HepG2 (cell line): ENCODE measurements around the gene DRC7. TPM values are rescaled to one million over a fixed set of nuclear protein-coding genes. Genes with fewer than 3 reads are reported as not detected.

Source experiments
- ESRRA ChIP-seq: sonication (generic); formaldehyde crosslinking; IDR thresholded peaks from 2 replicates; pipeline ENCODE4 v1.5.1; 2020; ENCODE audit warnings: mild to moderate bottlenecking, low read depth, missing genetic modification reagents
- HHEX ChIP-seq: IDR thresholded peaks from 2 replicates; pipeline ENCODE4 v1.6.1; 2016; ENCODE audit warnings: control low read depth
- HOXD1 ChIP-seq: sonication (generic); formaldehyde crosslinking; IDR thresholded peaks from 2 replicates; pipeline ENCODE4 v1.5.0; 2020; ENCODE audit warnings: missing genetic modification reagents
- KLF9 ChIP-seq: IDR thresholded peaks from 2 replicates; pipeline ENCODE4 v1.6.1; 2016; ENCODE audit warnings: low read depth
- MAFF ChIP-seq: IDR thresholded peaks from 2 replicates; pipeline ENCODE4 v1.6.1; 2011; ENCODE audit warnings: low read depth, low read length, improper control_type of control experiment
- MBD4 ChIP-seq: IDR thresholded peaks from 2 replicates; pipeline ENCODE4 v1.6.1; 2012; ENCODE audit warnings: low read length, inconsistent platforms, borderline replicate concordance
- ZNF235 ChIP-seq: sonication (generic); formaldehyde crosslinking; IDR thresholded peaks from 2 replicates; pipeline ENCODE4 v1.8.1; 2023; ENCODE audit warnings: mild to moderate bottlenecking, missing genetic modification reagents, borderline replicate concordance
- ZNF354B ChIP-seq: sonication (generic); formaldehyde crosslinking; IDR thresholded peaks from 2 replicates; pipeline ENCODE4 v1.8.0; 2022; ENCODE audit warnings: mild to moderate bottlenecking, missing genetic modification reagents
- ZNF660 ChIP-seq: sonication (generic); formaldehyde crosslinking; IDR thresholded peaks from 2 replicates; pipeline ENCODE4 v1.5.1; 2020; ENCODE audit warnings: mild to moderate bottlenecking, low read depth, missing genetic modification reagents, borderline replicate concordance
- ZNF816 ChIP-seq: sonication (generic); formaldehyde crosslinking; IDR thresholded peaks from 2 replicates; pipeline ENCODE4 v1.8.0; 2022; ENCODE audit warnings: missing genetic modification reagents, mild to moderate bottlenecking, borderline replicate concordance
- polyA plus RNA-seq, 8 experiments: library from polyadenylated mRNA; depleted of rRNA in 3 of 8; stranded (reverse) in 7 of 8; unstranded in 1 of 8; fragments of >200 nt; fragmentation: Illumina TruSeq in 4 of 8; extraction: Trizol in 4 of 8; gene quantifications; 2 replicates each; pipeline versions ENCODE4 v1.2.1 to v1.2.3, GENCODE V29; 2011 to 2016; ENCODE audit warnings: low read depth in 4 of 8, missing spikeins in 1 of 8, mixed read lengths in 1 of 8; ENCODE audit not compliant: insufficient read depth in 1 of 8
- total RNA-seq, 5 experiments: library from RNA; depleted of rRNA; stranded (reverse); fragments of >200 nt; fragmentation: Illumina TruSeq; extraction: Trizol; gene quantifications; 2 replicates each; pipeline ENCODE4 v1.2.3, GENCODE V29; 2016; ENCODE audit warnings: low read depth in 1 of 5
- TF ChIP-seq, protein P1 (sequence below): sonication (generic); formaldehyde crosslinking; IDR thresholded peaks from 2 replicates; pipeline ENCODE4 v1.4.0; 2020; ENCODE audit warnings: low read depth, missing genetic modification reagents
- TF ChIP-seq, protein P2 (sequence below): sonication (generic); formaldehyde crosslinking; IDR thresholded peaks from 2 replicates; pipeline ENCODE4 v1.5.0; 2020; ENCODE audit warnings: mild to moderate bottlenecking, missing genetic modification reagents, borderline replicate concordance
- TF ChIP-seq, protein P3 (sequence below): sonication (generic); formaldehyde crosslinking; IDR thresholded peaks from 2 replicates; pipeline ENCODE4 v1.5.1; 2020; ENCODE audit warnings: missing genetic modification reagents, mild to moderate bottlenecking, borderline replicate concordance

DRC7 gene
- total and polyA plus RNA-seq, 2 of the 13 experiments (the other 11 are each of a cell fraction or from before 2014, with no cell fraction given) = 2.7 to 3.4 TPM

GRCh38 chr16:57736419-57737351, 42.1 kb downstream of the DRC7 start (continued):
- TF ChIP-seq, protein P1, sequence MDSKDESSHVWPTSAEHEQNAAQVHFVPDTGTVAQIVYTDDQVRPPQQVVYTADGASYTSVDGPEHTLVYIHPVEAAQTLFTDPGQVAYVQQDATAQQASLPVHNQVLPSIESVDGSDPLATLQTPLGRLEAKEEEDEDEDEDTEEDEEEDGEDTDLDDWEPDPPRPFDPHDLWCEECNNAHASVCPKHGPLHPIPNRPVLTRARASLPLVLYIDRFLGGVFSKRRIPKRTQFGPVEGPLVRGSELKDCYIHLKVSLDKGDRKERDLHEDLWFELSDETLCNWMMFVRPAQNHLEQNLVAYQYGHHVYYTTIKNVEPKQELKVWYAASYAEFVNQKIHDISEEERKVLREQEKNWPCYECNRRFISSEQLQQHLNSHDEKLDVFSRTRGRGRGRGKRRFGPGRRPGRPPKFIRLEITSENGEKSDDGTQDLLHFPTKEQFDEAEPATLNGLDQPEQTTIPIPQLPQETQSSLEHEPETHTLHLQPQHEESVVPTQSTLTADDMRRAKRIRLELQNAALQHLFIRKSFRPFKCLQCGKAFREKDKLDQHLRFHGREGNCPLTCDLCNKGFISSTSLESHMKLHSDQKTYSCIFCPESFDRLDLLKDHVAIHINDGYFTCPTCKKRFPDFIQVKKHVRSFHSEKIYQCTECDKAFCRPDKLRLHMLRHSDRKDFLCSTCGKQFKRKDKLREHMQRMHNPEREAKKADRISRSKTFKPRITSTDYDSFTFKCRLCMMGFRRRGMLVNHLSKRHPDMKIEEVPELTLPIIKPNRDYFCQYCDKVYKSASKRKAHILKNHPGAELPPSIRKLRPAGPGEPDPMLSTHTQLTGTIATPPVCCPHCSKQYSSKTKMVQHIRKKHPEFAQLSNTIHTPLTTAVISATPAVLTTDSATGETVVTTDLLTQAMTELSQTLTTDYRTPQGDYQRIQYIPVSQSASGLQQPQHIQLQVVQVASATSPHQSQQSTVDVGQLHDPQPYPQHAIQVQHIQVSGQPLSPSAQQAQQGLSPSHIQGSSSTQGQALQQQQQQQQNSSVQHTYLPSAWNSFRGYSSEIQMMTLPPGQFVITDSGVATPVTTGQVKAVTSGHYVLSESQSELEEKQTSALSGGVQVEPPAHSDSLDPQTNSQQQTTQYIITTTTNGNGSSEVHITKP = no peak
- TF ChIP-seq MAFF (peak; percentile 63), ESRRA (CRISPR knock-in tag) (0 out of 2 replicates have a peak, but pooled peaks have one; percentile 14), ZNF660 (CRISPR knock-in tag) (no peak), MBD4 (no peak), KLF9 (CRISPR knock-in tag) (no peak), HOXD1 (CRISPR knock-in tag) (0 out of 2 replicates have a peak, but pooled peaks have one; percentile 17), ZNF235 (CRISPR knock-in tag) (no peak), ZNF354B (no peak), ZNF816 (CRISPR knock-in tag) (no peak), HHEX (CRISPR knock-in tag) (no peak)
- TF ChIP-seq, protein P2, sequence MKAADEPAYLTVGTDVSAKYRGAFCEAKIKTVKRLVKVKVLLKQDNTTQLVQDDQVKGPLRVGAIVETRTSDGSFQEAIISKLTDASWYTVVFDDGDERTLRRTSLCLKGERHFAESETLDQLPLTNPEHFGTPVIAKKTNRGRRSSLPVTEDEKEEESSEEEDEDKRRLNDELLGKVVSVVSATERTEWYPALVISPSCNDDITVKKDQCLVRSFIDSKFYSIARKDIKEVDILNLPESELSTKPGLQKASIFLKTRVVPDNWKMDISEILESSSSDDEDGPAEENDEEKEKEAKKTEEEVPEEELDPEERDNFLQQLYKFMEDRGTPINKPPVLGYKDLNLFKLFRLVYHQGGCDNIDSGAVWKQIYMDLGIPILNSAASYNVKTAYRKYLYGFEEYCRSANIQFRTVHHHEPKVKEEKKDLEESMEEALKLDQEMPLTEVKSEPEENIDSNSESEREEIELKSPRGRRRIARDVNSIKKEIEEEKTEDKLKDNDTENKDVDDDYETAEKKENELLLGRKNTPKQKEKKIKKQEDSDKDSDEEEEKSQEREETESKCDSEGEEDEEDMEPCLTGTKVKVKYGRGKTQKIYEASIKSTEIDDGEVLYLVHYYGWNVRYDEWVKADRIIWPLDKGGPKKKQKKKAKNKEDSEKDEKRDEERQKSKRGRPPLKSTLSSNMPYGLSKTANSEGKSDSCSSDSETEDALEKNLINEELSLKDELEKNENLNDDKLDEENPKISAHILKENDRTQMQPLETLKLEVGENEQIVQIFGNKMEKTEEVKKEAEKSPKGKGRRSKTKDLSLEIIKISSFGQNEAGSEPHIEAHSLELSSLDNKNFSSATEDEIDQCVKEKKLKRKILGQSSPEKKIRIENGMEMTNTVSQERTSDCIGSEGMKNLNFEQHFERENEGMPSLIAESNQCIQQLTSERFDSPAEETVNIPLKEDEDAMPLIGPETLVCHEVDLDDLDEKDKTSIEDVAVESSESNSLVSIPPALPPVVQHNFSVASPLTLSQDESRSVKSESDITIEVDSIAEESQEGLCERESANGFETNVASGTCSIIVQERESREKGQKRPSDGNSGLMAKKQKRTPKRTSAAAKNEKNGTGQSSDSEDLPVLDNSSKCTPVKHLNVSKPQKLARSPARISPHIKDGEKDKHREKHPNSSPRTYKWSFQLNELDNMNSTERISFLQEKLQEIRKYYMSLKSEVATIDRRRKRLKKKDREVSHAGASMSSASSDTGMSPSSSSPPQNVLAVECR = no peak; the same call in 1 of the 2 replicates
- TF ChIP-seq, protein P3, sequence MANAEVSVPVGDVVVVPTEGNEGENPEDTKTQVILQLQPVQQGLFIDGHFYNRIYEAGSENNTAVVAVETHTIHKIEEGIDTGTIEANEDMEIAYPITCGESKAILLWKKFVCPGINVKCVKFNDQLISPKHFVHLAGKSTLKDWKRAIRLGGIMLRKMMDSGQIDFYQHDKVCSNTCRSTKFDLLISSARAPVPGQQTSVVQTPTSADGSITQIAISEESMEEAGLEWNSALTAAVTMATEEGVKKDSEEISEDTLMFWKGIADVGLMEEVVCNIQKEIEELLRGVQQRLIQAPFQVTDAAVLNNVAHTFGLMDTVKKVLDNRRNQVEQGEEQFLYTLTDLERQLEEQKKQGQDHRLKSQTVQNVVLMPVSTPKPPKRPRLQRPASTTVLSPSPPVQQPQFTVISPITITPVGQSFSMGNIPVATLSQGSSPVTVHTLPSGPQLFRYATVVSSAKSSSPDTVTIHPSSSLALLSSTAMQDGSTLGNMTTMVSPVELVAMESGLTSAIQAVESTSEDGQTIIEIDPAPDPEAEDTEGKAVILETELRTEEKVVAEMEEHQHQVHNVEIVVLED = no peak
